ENCODE data around the gene RUVBL2.

DNA sequence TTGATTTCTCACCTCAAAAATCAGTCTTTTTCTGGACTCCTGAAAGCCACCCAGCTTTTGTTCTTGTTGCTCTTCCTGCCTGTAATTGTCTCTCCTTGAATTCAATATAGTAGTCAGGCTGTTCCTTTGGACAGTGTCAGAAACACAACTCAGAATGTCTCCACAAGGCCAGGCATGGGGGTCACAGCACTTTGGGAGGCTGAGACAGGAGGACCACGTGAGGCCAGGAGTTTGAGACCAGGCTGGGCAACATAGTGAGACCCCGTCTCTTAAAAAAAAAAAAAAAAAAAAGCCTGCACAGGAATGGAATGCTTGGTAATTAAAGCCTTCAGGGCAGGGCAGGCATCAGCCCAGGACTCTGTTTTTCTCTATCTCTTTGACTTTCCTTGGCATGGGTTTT lies 47.9 kb upstream of the RUVBL2 start:
- no peak for TF ChIP-seq POLR2A (IDR thresholded peaks at IDR 0.05)
- TF ChIP-seq, protein P1, sequence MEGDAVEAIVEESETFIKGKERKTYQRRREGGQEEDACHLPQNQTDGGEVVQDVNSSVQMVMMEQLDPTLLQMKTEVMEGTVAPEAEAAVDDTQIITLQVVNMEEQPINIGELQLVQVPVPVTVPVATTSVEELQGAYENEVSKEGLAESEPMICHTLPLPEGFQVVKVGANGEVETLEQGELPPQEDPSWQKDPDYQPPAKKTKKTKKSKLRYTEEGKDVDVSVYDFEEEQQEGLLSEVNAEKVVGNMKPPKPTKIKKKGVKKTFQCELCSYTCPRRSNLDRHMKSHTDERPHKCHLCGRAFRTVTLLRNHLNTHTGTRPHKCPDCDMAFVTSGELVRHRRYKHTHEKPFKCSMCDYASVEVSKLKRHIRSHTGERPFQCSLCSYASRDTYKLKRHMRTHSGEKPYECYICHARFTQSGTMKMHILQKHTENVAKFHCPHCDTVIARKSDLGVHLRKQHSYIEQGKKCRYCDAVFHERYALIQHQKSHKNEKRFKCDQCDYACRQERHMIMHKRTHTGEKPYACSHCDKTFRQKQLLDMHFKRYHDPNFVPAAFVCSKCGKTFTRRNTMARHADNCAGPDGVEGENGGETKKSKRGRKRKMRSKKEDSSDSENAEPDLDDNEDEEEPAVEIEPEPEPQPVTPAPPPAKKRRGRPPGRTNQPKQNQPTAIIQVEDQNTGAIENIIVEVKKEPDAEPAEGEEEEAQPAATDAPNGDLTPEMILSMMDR (IDR thresholded peaks at IDR 0.05): no peak
